GM18519 (cell line): ENCODE results near the gene GLCCI1.
A peak's percentile ranks its signal among the peaks of the same experiment; 100 is the strongest.
"Not testable (repeated sequence)": the region's sequence is repeated elsewhere in the genome, so short reads cannot be mapped to it uniquely, and the experiment has no call there.

ENCODE experiments used
- ATAC-seq: cut with Tn5 transposase; IDR thresholded peaks from one replicate; pipeline ENCODE4 v1.9.1; 2021; ENCODE audit warnings: mild to moderate bottlenecking, moderate library complexity; ENCODE audit not compliant: unreplicated experiment, low FRiP score

The GLCCI1 gene

DNA sequence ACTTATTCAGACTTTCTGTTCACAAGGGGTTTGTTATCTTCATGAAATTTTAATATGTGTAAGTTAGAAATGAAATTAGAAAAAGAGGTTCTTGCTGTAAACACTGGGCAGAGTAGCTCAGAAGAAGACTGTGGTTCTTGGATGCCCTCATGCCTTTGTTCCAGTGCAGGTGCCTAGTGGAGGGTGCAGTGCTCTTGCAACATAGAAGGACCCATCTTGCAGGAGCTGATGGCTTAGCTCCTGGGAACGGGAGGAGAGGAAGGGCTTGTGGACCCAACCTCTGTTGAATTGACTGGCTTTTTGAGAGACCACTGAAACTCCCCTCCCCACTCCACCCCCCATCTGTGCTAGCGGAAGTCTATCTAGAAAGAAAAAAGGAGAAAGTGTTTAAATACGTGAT is 116.8 kb downstream of the GLCCI1 start:
- ATAC-seq, result no peak

DNA sequence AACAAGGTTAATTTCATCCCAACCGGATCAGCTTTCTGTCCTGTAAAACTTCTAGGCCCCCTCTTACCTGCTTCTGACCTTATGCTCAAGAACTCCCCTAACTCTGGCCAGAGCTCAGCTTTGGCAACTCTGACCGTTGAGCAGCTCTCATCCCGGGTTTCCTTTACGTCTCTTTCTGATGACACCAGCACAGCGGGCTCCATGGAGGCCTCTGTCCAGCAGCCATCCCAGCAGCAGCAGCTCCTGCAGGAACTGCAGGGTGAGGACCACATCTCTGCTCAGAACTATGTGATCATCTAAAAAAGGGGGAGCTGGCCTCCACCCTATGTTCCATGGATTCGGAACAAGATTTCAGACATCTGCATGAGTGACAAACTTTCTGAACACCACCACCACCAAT is 117.6 kb downstream of the GLCCI1 start:
- ATAC-seq, result no peak

DNA sequence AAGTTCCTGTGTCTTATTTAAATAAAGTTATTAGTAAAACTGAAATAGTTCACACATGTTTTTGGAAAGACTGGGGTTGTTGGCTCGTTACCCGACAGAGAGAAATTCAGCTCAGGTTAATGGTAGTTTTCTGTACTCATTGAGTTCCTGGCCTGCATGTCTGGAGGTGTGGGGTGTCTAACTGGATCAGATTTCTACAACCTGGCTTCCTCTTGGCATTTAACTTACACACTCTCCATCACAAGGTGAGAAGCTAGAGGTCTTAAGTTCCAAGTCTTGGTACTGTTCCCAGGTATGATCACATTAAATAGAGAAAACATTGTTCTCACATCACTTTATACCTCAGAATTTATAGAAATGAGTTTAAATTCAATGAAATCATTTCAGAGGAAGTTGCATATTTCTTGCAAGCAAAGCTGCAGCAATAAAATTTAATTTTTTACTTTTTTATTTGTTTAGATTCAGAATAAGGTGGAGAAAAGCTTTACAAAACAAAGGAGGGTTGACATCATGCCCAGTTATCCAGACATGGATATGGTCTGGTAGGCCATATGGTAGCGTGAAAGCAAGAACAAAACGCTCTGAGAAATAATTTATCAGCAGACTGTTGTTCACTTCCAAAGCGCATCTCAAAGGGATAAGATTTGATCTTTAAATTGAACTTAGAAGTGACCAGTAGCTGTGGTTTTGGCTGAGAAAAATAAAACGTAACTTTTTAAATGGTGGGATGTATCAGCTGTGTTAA is 120.6 kb downstream of the GLCCI1 start:
- no peak for ATAC-seq

DNA sequence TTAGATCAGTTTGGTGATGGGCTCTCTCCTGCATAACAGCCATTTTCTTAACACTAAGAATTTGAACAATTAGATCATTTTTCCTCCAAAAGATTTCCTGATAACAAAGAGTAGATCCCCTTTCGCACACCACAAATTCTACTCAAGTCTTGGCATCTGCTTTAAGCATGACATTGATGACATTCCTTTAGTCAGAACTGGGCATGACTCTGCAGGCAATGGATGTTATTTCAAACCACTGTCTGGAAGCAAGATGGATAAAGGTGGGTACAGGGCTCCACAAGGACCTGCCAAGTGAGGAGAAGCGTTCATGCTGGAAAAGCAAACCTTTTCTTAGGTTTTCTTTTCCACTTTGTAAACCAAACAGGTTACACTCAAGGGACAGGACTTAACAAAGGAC is 123.5 kb downstream of the GLCCI1 start:
- ATAC-seq, result no peak

DNA sequence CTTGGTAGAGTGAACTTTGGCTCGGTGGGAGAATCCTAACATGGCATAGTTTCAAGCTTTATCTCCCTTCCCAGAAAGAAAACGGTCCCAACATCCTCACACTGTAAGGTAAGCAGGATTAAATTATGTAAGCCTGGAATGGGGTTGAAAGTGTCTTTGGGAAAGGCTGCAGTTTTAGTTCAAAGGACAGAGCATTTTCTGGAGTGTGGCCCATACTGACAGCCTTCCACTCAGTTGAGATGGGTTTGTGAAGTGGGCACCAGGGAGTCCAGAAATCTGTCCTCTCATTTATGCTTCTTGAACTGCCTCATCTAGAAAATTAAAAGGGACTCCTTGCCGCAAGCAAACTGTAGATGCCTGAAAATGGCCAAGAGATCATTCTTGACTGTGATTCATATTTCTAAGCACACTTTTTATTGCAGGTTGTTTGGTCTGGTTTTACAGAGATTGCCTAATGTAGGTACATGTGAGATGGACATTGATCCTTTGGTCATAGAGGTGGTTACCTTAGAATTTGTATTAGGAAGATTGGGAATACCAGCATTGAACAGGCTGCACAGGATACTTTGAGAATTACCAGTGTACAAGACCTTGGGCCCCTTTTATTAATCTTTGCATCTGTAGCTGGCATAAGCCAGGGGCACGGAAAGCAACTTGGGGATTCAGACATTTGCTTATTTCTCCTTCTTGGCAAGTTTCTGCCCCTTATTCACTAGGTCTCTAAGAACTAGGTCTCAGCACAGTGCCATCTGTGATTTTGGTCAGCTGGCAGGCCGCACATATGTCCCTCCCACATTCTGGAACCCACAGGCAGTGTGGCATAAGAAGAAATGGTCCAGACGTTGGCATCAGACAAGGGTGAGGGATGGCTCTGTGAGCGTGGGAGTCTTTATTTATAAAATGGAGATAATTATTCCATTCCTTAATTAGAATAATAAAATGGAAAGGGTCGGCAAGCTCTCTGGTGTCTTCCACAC is 125.9 kb downstream of the GLCCI1 start:
- no peak for ATAC-seq

DNA sequence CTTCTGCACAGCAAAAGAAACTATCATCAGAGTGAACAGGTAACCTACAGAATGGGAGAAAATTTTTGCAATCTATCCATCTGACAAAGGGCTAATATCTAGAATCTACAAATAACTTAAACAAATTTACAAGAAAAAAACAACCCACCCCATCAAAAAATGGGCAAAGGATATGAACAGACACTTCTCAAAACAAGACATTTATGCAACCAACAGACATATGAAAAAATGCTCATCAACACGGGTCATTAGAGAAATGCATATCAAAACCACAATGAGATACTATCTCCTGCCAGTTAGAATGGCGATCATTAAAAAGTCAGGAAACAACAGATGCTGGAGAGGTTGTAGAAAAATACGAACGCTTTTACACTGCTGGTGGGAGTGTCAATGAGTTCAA is 132.7 kb downstream of the GLCCI1 start:
- ATAC-seq, result not testable (repeated sequence)

DNA sequence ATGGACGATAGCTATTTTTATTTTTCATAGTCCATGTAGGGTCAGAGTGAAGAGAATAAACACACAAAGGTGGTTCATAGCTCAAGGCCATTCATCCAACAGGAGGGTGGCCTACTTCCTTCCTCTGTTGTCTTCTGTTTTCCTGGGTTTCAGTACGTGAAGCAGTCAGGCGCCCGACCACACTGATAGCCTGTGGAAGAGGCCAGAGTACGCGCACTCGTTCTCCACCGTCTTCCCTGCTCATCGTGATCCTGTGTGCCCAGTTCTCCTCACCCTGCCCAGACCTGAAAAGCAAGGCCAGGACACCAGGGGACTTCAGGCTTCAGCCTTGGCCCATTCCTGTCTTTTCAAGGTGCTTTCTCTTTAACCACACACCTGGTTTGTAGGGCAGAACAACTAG is 134.7 kb downstream of the GLCCI1 start:
- ATAC-seq, result no peak

DNA sequence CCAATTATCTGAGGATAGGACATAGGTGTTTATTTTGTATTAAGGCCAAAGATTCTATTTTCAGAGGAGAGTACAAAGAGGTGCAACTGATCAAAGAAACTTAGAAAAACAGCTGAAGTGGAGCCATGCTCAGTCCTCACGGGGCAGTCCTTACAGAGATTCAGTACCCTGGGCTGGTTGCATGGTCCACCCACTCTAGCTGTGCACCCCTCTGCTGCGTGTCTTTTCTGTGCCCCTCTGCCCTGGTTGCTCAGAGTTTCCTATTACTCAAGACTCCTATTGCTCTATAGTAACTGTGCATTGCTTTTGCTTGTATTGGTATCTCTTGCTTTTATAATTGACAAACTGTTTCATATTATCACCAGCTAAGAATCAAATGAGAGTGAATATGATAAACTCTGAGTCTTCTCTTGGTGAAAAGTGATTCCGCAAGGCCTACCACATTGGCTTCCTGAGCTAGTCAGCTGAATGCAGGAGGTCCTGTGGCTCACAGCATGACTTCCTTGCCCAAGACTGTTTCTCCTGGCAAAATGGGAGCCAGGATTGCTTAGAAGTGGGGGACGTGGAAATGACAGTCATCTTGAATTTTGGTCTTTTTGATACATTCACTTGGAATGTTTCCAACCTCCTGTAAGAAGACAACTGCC is 137.0 kb downstream of the GLCCI1 start:
- no peak for ATAC-seq

DNA sequence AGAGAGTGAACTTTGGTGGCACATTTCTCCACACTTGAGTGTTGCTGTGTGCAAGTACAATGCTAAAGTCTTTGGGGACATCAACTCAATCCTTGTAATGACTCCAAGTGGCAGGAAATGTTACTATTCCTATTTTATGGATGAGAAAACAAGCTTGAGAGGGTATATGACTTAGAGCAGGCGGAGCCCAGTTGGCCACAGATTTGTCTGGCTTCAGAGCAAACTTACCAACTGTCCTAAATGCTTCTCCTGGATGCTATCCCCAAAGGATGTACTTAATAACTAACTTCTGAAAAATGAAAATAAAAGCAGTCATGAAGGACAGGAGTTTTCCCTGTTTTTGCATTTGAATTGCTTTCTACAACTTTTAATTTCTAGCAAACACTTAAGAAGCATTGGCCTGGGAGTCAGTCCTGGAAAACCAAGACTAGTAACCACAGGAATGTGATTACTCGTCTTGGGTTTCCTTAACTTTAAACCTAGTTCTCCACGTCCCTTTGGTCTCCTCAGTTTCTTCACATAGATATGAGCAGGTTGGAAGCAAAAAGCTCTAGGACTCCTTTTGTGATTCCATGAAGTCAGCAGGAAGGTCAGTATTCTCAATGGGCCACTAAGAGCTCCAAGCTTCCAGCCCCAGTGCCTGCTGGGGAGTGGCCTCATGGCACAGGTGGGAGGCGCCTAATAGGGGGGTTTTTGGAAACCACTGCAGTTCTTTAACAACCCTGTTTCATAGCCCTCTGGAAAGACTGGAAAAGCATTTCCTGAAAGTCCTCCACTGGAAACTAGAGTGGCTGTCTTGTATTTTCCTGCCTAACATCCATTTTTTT is 140.8 kb downstream of the GLCCI1 start:
- ATAC-seq, result no peak

DNA sequence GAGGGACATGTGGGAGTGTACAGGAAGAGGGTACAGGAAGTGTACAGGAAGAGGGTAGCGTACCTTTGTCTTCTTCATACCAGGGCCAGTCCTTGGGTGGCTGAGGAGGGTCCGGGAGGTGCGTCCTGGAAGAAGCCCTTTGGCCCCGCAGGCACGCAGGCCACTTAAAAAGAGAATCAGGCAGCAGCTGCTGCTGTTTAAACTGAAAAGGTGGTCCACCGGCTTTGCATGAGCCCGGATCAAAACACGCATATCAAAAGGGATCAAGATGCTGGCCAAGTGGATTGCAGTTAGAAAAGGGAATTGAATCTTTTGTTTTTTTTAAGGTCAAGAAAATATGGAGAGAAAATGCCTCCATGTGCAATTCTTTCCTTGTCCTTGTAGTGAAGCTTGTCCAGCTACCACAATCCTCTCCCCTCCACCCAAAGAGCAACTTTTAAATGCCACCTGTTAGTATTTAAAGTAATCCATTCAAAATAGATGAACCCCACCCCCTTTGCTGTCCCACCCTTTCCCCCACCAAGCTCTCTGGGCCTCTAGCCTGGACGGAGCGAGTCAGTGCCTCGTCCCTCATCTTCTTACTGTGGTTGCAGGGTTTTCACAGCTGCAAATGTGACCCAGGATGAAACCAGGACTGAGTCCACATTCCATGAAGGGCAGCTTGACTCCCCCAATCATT is 142.8 kb downstream of the GLCCI1 start:
- no peak for ATAC-seq

DNA sequence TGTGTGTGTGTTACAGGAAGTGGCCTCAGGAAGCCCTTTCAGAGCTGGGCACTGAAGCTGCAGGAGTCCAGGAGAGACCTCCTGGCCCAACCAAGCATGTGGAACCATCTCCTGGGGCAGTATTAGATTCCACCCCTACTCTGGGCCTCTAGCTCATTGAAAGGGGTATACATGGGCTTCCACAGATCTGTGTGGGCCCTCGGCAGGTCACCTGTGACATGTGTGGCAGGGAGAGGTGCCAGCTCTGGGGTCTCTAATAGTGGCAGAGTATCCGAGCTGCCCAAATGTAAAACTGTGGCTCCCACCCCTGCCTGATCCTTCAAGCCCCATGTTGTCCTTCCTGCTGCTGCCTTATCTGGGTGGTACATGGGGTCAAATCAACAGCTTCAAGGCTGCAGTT is 144.1 kb downstream of the GLCCI1 start:
- no peak for ATAC-seq

DNA sequence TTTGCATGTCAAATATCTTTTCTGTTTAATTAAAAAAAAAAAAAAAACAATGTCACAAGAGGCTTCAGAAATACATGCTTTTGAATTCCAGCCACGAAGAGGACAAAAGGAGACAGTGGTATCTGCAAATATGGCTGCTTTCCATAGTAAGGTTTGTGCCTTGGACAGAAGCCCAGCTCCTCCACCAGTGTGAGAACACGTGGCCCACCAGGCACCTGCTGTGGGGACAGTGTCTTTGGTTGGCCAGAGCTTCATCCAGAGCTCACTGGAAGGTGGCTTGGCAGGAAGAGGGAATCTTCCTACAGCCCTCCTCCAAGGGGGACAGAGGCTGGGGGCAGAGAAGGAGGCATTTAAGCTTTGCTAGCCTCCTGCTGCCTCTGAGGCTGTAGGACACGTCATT is 144.6 kb downstream of the GLCCI1 start:
- ATAC-seq, result no peak

DNA sequence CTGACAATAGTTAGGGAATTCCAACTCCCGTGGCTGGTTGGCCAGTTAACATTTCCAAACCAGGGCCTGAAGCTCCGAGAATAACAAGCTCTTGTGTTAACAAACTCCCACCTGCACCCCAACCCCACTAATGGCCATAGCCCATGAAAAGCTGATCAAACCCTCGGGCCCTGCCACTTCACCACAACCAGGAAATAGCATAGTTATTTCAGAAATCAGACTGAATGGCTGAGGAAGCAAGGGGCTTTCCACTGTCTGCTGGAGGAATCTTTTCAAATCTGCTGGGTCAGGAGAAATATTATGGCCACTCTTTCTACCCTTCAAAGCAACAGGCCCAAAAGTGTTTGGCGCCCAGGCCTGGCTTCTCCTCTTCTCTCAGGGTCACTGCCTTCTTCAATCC is 145.6 kb downstream of the GLCCI1 start:
- ATAC-seq, result peak; percentile 28

DNA sequence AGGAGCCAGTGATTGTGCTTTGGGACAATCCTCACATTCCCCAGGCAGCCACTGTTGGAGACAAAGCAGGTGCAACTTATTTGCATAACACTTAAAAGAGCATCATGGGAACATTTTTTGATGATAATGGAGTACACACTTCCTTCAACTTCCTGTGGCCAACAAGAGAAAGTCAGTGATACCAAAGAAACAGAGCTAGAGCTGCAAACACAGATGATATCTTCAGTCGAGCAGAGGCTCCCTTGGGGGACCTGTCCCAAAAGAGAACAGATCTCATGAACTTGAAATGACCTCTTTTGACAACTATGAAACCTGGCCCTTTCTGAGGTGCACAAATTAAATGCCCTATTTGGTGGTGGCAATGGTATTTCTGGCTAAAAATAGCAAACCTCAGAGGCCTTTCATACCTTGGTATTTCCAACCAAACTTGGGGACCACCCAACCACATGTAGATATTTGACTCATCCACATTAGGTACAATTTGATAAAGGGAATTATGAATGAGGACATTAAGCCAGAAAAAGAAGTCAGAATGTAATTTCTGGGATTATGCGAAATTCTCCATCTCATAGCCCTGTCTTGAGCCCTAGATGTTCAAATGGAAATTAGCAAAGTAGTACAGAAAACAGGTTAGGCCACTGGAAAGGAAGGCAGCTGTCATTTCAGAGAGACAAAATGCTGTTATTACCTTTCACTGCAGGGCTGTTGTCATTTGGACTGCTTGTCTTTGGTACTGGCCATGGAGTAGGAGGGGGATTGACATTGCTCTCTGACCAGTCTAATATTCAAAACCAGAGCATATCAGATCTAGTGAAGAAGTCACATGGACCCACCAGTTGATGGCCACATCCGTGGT is 147.2 kb downstream of the GLCCI1 start:
- peak; percentile 84 for ATAC-seq

DNA sequence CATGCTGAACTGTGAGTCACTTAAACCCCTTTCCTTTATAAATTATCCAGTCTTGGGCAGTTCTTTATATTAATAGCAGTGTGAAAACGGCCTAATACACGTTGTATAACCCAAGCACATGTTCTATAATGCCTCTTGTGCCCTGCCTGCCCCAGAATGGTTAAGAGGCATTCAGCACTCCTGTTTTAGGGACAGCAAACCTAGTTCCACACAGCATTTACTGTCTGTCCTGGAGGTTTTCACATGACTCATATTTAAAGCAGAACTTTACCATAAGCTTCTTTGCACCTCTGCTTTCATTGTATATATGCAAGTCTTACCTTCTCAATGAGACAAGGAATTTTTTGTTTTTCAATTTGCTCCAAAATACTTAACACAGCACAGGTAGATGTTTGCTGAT is 148.6 kb downstream of the GLCCI1 start:
- no peak for ATAC-seq

DNA sequence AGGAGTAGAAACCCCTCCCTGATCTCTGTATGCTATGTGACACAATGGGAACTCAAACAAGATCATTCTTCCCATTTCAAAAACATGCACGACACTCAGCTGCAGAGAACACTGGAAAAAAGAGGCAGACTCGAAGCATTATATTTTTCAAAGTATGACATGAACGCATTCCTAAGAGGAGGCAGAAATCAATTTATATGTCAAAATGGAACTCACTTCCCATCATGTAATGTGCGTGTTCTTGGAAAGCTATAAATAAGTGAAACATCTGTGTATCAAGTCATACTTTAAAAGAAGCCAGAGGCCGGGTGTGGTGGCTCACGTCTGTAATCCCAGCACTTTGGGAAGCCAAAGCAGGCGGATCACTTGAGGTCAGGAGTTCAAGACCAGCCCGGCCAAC is 150.7 kb downstream of the GLCCI1 start:
- ATAC-seq, result no peak

DNA sequence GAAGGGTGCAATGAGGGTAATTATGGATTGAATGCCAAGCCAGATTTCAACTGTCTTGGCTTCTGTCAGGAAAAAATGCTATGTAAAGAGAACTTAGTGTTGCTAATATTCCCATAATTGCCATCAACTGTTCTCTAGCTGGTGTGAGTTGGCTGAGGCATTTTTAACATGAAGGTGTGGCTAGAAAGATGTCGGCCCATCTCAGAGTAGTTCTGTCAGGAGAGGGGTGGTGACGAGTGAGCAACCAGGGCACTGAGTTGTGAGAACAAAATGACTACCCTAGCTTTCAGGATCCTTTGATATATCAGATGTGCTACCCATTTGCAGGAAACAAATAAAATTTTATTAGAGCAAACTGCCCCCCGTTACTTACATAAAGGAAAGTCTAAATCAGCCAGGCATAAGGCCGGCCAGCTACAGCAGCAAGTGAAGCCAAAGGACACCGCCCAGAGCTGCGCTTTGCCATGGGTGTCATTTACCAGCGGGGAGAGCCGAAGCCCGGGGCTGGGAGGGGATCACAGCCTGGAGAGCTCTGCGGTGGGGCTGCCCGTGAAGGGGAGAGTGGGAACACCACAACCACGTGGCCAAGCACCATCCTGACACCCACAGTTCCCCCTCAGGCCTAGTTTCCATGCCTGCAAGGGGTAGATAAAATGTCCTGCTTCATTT is 151.9 kb downstream of the GLCCI1 start:
- no peak for ATAC-seq

DNA sequence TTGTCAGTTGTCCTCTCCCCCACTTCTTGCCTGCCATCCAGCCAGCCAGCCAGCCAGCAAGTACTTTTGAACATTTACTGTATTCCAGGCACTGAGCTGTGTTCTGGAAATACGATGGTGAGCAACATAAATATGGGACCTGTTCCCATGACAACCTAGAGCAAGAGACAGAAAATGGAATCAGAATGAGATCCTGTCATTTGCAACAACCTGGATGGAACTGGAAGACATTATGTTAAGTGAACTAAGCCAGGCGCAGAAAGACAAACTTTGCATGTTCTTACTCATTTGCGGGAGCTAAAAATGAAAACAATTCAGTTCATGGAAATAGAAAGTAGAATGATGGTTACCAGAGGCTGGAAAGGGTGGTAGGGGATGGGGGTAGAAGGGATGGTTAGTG is 152.6 kb downstream of the GLCCI1 start:
- no peak for ATAC-seq
